ENCODE results near the gene NUTF2.

Gene NUTF2

GRCh38 chr16:67886387-67886786 lies 39.7 kb downstream of the NUTF2 start:
- H3K4me3 ChIP-seq (ENCODE audit: low read depth, low read length), result no peak overlapping the region
- in situ Hi-C loops (cut with HindIII; ENCODE audit: low sequenced_read_pairs), result no loop called here
- TF ChIP-seq, protein P1, sequence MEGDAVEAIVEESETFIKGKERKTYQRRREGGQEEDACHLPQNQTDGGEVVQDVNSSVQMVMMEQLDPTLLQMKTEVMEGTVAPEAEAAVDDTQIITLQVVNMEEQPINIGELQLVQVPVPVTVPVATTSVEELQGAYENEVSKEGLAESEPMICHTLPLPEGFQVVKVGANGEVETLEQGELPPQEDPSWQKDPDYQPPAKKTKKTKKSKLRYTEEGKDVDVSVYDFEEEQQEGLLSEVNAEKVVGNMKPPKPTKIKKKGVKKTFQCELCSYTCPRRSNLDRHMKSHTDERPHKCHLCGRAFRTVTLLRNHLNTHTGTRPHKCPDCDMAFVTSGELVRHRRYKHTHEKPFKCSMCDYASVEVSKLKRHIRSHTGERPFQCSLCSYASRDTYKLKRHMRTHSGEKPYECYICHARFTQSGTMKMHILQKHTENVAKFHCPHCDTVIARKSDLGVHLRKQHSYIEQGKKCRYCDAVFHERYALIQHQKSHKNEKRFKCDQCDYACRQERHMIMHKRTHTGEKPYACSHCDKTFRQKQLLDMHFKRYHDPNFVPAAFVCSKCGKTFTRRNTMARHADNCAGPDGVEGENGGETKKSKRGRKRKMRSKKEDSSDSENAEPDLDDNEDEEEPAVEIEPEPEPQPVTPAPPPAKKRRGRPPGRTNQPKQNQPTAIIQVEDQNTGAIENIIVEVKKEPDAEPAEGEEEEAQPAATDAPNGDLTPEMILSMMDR (IDR thresholded peaks at IDR 0.05; ENCODE audit: low read depth, low read length), result no peak
- DNase-seq (ENCODE audit: low read depth, low spot score), result no peak

GRCh38 chr16:67888331-67888730 lies 41.6 kb downstream of the NUTF2 start:
- in situ Hi-C loops (cut with HindIII; ENCODE audit: low sequenced_read_pairs), result no loop called here
- TF ChIP-seq, protein P1 (IDR thresholded peaks at IDR 0.05; ENCODE audit: low read depth, low read length), result no peak
- no peak for DNase-seq (ENCODE audit: low read depth, low spot score)
- no peak overlapping the region for H3K4me3 ChIP-seq (ENCODE audit: low read depth, low read length)

GRCh38 chr16:67892375-67892774 lies 45.6 kb downstream of the NUTF2 start:
- in situ Hi-C loops (cut with HindIII; ENCODE audit: low sequenced_read_pairs), result no loop called here
- TF ChIP-seq, protein P1 (IDR thresholded peaks at IDR 0.05; ENCODE audit: low read depth, low read length), result no peak
- peak overlapping the region; percentile 41 for H3K4me3 ChIP-seq (ENCODE audit: low read depth, low read length)
- DNase-seq (ENCODE audit: low read depth, low spot score), result no peak

- in situ Hi-C loops (cut with HindIII; ENCODE audit: low sequenced_read_pairs), result no loop called here
- TF ChIP-seq, protein P1 (IDR thresholded peaks at IDR 0.05; ENCODE audit: low read depth, low read length), result no peak
- peak within 1 kb of the TSS; percentile 92 for H3K4me3 ChIP-seq (ENCODE audit: low read depth, low read length)
- peak; percentile 97 for DNase-seq (ENCODE audit: low read depth, low spot score)
Observed at GRCh38 chr16:67892899-67893742, 46.4 kb downstream of the NUTF2 start, which contains the start of gene PSKH1. Gene PSKH1 (plus strand): TSS chr16:67893254. CDS start chr16:67908750, 15,496 bp downstream.

GRCh38 chr16:67893743-67894399 lies 47.1 kb downstream of the NUTF2 start:
- TF ChIP-seq, protein P1 (IDR thresholded peaks at IDR 0.05; ENCODE audit: low read depth, low read length), result no peak
- peak overlapping the region; percentile 92 for H3K4me3 ChIP-seq (ENCODE audit: low read depth, low read length)
- no peak for DNase-seq (ENCODE audit: low read depth, low spot score)
- in situ Hi-C loops (cut with HindIII; ENCODE audit: low sequenced_read_pairs), result no loop called here

DNA sequence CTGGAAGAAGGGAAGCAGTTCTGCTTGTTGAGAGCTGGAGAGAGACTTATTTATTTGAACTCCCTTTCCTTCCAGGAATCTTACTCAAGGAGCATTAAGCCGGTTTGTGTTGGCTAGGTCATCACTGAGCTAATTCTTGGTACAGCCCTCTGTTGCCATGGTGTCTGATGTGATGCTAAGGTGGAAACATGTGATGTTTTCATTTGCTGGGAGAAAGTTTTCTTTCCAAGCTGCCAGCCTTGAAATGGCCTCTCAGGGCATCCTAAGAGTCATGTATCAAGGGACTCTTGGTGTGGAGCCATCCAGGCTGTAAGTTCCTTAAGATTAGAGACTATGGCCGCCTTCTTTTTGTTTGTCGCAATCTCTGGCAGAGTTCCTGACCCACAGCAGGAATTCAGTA lies 50.5 kb downstream of the NUTF2 start:
- no peak overlapping the region for H3K4me3 ChIP-seq (ENCODE audit: low read depth, low read length)
- peak; percentile 56 for DNase-seq (ENCODE audit: low read depth, low spot score)
- in situ Hi-C loops (cut with HindIII; ENCODE audit: low sequenced_read_pairs), result no loop called here
- TF ChIP-seq, protein P1 (IDR thresholded peaks at IDR 0.05; ENCODE audit: low read depth, low read length), result no peak

All from astrocyte of the spinal cord (primary cell).